HTERT RPE-1 (cell line): Measurements from ENCODE around the gene GAGE1.
"Not testable (repeated sequence)": the region's sequence is repeated elsewhere in the genome, so short reads cannot be mapped to it uniquely, and the experiment has no call there.

Source experiments
- in situ Hi-C: fragments of 300-500 bp; cut with MboI; formaldehyde crosslinking; loops from 4 replicates; pipeline ENCODE4 v1.14.3; 2020; ENCODE audit warnings: low sequenced_read_pairs

The GAGE1 gene, protein sequence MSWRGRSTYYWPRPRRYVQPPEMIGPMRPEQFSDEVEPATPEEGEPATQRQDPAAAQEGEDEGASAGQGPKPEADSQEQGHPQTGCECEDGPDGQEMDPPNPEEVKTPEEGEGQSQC

DNA sequence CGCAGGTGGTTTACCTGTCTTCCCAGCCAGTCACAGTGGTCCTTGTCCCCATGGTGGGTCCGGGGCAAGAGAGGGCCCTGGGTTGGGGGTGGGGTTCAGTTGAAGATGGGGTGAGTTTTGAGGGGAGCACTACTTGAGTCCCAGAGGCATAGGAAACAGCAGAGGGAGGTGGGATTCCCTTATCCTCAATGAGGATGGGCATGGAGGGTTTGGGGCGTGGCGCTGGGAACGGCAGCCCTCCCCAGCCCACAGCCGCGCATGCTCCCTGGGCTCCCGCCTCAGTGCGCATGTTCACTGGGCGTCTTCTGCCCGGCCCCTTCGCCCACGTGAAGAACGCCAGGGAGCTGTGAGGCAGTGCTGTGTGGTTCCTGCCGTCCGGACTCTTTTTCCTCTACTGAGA lies at the start of gene GAGE1:
Gene GAGE1 (plus strand): TSS at position 301 of the 400 bp plus-strand sequence. CDS start 1,155 bp downstream, outside the sequence.
- in situ Hi-C loops = not testable (repeated sequence)

DNA sequence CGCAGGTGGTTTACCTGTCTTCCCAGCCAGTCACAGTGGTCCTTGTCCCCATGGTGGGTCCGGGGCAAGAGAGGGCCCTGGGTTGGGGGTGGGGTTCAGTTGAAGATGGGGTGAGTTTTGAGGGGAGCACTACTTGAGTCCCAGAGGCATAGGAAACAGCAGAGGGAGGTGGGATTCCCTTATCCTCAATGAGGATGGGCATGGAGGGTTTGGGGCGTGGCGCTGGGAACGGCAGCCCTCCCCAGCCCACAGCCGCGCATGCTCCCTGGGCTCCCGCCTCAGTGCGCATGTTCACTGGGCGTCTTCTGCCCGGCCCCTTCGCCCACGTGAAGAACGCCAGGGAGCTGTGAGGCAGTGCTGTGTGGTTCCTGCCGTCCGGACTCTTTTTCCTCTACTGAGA lies 47.8 kb upstream of the GAGE1 start, which contains the start of gene GAGE12E:
Gene GAGE12E (plus strand): TSS at position 301 of the 400 bp plus-strand sequence. CDS start 1,155 bp downstream, outside the sequence.
- in situ Hi-C loops = not testable (repeated sequence)

DNA sequence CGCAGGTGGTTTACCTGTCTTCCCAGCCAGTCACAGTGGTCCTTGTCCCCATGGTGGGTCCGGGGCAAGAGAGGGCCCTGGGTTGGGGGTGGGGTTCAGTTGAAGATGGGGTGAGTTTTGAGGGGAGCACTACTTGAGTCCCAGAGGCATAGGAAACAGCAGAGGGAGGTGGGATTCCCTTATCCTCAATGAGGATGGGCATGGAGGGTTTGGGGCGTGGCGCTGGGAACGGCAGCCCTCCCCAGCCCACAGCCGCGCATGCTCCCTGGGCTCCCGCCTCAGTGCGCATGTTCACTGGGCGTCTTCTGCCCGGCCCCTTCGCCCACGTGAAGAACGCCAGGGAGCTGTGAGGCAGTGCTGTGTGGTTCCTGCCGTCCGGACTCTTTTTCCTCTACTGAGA lies 38.3 kb upstream of the GAGE1 start, which contains the start of gene GAGE12F:
Gene GAGE12F (plus strand): TSS at position 301 of the 400 bp plus-strand sequence. CDS start 1,155 bp downstream, outside the sequence.
- in situ Hi-C loops = not testable (repeated sequence)

DNA sequence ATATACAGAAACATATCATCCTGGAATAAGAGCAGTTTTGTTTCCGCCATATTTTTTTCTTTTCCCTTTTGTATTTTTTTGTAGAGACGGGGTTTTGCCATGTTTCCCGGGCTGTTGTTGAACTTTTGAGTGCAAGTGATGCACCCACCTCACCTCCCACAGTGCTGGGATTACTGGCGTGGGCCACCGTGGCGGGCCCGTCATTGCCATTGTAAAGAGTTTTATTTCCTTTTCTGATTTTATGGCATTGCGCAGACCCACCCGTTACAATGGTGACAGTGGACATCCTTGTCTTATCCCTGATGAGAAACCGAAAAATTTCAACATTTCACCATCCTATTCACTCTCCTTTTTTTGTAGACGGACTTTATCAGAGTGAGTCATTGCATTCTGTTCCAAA lies 30.1 kb upstream of the GAGE1 start:
- in situ Hi-C loops = not testable (repeated sequence)

DNA sequence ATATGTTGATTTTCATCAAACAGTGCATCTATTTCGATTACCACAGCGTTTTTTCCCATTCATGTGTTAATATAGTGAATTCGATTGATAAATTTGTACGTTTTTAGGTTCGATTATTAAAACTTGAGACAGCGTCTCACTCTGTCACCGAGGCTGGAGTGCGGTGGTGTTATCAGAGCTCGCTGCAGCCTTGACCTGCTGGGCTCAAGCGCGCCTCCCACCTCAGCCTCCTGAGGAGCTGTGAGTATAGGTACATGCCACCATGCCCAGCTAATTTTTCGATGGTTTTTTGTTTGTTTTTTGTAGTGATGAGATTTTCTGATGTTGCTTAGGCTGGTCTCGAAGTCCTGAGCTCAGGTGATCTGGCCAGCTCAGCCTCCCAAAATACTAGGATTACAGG lies 29.7 kb upstream of the GAGE1 start:
- in situ Hi-C loops = not testable (repeated sequence)

DNA sequence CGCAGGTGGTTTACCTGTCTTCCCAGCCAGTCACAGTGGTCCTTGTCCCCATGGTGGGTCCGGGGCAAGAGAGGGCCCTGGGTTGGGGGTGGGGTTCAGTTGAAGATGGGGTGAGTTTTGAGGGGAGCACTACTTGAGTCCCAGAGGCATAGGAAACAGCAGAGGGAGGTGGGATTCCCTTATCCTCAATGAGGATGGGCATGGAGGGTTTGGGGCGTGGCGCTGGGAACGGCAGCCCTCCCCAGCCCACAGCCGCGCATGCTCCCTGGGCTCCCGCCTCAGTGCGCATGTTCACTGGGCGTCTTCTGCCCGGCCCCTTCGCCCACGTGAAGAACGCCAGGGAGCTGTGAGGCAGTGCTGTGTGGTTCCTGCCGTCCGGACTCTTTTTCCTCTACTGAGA lies 28.7 kb upstream of the GAGE1 start, which contains the start of gene GAGE12G:
Gene GAGE12G (plus strand): TSS at position 301 of the 400 bp plus-strand sequence. CDS start 1,155 bp downstream, outside the sequence.
- in situ Hi-C loops = not testable (repeated sequence)

DNA sequence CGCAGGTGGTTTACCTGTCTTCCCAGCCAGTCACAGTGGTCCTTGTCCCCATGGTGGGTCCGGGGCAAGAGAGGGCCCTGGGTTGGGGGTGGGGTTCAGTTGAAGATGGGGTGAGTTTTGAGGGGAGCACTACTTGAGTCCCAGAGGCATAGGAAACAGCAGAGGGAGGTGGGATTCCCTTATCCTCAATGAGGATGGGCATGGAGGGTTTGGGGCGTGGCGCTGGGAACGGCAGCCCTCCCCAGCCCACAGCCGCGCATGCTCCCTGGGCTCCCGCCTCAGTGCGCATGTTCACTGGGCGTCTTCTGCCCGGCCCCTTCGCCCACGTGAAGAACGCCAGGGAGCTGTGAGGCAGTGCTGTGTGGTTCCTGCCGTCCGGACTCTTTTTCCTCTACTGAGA lies 19.2 kb upstream of the GAGE1 start, which contains the start of gene GAGE12H:
Gene GAGE12H (plus strand): TSS at position 301 of the 400 bp plus-strand sequence. CDS start 1,155 bp downstream, outside the sequence.
- in situ Hi-C loops = not testable (repeated sequence)

DNA sequence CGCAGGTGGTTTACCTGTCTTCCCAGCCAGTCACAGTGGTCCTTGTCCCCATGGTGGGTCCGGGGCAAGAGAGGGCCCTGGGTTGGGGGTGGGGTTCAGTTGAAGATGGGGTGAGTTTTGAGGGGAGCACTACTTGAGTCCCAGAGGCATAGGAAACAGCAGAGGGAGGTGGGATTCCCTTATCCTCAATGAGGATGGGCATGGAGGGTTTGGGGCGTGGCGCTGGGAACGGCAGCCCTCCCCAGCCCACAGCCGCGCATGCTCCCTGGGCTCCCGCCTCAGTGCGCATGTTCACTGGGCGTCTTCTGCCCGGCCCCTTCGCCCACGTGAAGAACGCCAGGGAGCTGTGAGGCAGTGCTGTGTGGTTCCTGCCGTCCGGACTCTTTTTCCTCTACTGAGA lies 9.6 kb upstream of the GAGE1 start, which contains the start of gene GAGE2A:
Gene GAGE2A (plus strand): TSS at position 301 of the 400 bp plus-strand sequence. CDS start 1,155 bp downstream, outside the sequence.
- in situ Hi-C loops = not testable (repeated sequence)

DNA sequence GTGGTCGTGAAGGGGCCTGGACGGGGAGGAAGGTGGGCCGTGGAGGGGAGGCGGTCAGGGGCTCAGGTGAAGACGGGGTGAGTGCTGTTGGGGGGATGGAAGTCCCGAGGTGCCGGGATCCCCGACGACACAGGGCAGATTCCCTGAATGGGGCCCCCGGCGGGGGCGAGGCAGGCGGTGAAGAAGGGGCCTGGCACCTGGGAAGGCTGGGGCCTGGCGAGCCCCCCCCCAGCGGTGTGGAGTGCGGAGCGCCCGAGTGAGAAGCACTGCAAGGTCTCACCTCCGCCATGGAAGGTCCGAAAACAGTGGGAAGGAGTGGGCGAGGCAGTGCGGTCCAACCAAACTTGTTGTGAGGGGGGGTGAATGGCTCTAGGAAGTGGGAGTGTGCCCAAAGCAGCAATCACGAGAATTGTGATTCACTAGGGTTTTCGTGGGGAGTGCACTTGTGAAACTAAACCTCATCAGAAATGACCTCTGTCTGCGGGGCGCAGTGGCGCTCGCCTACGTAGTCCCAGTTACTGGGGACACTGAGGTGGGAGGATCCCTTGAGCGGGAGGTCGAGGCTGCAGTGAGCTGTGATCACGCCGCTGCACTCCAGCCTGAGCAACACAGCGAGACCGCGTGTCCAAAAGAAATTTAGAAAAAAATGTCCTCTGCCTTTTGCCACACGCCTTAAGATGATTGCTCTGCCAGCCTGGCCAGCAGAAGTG lies 8.9 kb upstream of the GAGE1 start:
- in situ Hi-C loops = not testable (repeated sequence)

DNA sequence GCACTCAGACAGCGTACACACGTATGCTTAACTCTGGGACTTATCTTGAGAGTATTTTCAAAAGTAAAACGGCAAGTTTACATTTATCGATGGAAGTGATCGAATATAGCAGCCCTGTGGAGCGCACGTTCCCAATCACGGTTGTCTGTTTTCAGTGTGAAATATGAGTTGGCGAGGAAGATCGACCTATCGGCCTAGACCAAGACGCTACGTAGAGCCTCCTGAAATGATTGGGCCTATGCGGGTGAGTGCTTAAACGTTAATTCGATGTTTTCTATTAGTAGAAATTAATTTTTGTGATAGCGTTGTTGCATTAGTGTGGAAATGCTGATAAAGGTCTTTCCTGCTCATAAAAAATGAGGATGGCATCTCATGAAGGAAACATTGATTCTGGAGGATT lies 8.3 kb upstream of the GAGE1 start:
- in situ Hi-C loops = not testable (repeated sequence)

DNA sequence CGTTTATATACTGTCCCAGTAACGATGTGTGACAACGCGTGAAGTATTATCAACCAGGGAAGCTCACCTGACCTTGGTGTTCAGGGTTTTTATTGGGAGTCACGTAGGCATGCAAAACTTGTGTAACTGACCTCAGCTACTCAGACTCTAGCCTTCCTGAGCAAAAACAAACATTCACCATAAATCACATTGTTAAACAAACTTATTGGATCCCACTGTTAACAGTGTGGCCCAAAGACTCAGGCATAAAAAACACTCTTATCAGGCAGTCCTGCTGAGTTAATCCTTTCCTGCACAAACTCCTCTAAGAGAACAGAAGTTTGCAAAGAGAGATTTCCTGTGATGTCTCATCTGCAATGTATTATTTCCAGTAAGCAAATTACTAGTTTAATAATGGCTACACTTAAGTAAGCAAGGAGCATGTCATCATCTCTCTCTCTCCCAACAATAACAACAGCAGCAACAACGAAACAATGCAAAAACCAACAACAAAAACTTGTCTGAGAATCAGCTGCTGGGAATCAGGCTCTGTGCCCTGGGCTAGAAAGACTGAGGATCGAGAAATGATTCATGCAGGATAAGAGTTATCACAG lies 12.0 kb downstream of the GAGE1 start:
- in situ Hi-C loops = no loop called here

DNA sequence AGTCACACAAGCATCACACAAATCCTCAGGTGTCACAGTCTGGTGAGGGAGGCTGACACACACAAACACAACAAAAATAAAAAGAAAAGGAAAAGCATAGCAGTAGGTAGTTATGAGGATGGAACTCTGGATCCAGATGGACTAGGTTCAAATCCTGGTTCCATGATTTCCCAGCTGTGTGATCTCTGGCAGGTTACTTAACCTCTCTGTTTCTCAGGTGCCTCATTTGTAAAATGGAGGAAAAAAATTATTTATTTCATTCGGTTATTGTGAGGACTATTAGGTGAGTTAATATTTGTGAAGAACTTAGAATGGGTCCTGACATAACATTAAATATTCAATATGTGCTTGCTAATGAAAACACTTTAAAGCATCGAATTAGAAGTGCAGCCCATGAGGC lies 19.8 kb downstream of the GAGE1 start:
- in situ Hi-C loops = no loop called here

DNA sequence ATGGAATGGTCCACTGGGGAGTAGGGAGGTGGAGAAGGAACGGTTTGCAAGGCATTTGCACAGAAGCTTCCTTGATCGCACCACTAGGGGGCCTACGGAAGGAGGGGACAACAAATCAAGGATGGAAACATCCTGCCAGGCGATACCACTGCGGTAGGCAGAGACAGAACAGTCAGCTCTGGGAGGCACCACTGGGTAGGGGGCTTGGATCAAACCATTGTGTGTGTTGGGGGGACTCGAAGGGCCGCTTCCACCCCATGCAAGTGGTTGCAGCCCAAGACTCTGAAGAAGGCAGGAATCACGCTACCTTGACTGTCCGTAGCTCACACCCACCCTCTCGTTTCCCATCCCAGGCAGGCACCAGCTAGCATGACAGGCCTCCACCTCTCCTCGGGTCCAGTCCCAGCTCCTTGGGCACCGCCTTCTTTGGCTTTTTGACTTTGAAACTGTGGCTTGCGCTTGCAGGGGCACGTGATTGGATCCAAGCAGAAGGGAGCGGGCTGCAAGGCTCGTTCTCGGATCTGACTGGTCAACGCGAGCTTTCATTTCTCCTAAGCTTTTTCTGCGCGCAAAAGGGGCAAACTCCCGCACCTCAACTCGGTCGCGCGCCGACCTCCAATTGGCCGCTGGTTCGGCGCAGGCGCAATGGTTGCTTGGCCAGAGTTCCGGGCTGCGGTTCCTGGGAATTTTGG lies 28.4 kb downstream of the GAGE1 start:
- in situ Hi-C loops = no loop called here

DNA sequence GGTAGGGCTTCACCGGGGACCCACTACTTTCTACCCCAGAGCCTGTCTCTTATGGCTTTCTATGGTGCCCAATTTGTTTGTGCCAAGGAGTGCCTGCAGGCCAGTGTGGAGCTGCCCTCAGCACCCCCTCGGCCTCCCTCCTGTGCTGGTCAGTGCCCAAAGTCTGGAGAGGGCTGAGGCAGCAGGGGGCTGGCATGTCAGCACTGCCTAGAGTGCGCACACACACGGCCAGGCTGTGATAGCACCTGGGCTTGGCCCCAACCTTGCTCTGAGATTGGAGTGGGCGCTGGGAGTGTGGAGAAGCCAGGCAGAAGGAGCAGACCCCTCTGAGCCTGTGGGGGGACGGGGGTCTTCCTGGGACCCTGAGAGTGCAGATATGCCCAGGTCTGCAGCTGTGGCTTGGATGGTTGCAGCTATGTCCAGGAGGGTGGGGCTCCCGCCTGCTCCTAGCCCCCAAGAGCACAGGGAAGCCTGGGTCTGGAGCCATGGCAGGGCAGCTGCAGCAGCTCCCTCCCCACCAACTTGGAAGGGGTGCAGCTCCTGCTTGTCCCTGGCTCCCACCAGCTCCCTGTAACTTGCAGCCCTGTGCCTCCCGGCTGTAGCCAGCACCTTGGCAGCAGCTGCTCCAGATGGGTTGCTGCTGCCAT lies 46.3 kb downstream of the GAGE1 start:
- in situ Hi-C loops = no loop called here

DNA sequence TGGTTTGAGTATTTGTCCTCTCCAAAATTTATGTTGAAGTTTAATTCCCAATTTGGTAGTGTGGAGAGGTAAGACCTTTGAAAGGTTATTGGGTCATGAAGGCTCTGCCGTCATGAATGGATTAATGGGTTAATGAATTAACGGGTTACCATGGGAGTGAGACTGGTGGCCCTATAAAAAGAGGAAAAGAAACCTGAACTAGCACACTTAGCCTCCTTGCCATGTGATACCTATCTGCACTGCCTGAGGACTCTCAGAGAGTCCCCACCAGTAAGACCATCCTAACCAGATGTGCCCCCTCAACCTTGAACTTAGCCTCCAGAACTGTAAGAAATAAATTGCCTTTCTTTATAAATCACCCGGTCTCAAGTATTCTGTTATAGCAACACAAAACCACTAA lies 57.7 kb downstream of the GAGE1 start:
- in situ Hi-C loops = no loop called here
